Upper lobe of left lung (tissue), 4 donors: Measurements from ENCODE around the gene C4orf54.

Source experiments
- CTCF ChIP-seq, 6 experiments: fragments of 450-650 bp in 4 of 6; fragments of 200-600 bp in 2 of 6; sonication (generic) in 2 of 6; IDR thresholded peaks; one replicate each; pipeline ENCODE4 v1.5.1; 2016 to 2019; ENCODE audit warnings: antibody characterized with exemption in 6 of 6
- EP300 ChIP-seq, 4 donors: sonication (generic); formaldehyde crosslinking; IDR thresholded peaks; one replicate each; pipeline ENCODE4 v1.5.1; 2017; ENCODE audit warnings: antibody characterized with exemption in 4 of 4, control low read depth in 2 of 4
- POLR2A ChIP-seq, 4 donors: fragments of 450-650 bp; IDR thresholded peaks; one replicate each; pipeline ENCODE4 v1.5.1; 2016 to 2017; ENCODE audit warnings: antibody characterized with exemption in 4 of 4, mild to moderate bottlenecking in 2 of 4
- POLR2AphosphoS5 ChIP-seq, 2 donors: sonication (generic); formaldehyde crosslinking; IDR thresholded peaks; one replicate each; pipeline ENCODE4 v1.5.1; 2017; ENCODE audit warnings: antibody characterized with exemption in 2 of 2

GRCh38 chr4:99655308-99656081 lies 2.1 kb downstream of the C4orf54 start:
- no peak for TF ChIP-seq POLR2AphosphoS5 (IDR thresholded peaks at IDR 0.05)
- no peak for TF ChIP-seq CTCF (IDR thresholded peaks at IDR 0.05)
- no peak for TF ChIP-seq POLR2A (IDR thresholded peaks at IDR 0.05)
- no peak for TF ChIP-seq EP300 (IDR thresholded peaks at IDR 0.05)
